Measurements from ENCODE around the gene SH3PXD2A.
"Not testable (repeated sequence)": the region's sequence is repeated elsewhere in the genome, so short reads cannot be mapped to it uniquely, and the experiment has no call there.

The SH3PXD2A gene

DNA sequence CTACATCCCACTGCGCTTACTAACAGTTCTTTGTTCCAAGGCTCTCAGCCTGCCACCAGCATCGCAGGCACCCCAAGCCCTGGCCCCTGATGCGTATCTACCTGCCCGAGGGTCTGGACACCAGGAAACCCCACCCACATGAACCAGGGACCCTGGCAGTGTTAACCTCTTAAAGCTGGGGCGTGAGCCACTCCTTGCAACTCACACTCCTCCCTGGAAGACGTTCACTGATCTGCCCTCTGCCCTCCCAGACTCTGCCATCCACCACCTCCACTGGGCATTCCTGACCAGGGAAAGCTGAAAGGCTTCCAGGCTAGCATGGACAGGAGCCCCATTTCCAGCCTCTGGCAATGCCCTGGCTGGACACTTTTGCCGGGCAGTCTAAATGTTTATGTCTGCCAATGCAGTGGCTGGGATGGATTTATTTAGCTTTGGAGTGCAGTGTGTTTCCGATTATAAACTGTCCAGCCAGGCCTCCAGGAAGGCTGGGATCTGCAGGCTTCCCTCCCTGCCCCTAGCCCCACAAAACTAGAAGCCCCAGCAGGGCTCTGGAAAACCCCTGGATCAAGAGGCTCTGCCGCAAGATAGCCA is 244.4 kb downstream of the SH3PXD2A start:
- Histone ChIP-seq H3K4me1 (no peaks in the 10 kb centered on the region), H3K36me3 (replicated peaks) (no peaks in the 10 kb centered on the region), H3K4me3 (no peak overlapping the region), H3K9me3 (no peaks in the 10 kb centered on the region), H3K27me3 (ENCODE audit: low read depth) (no peaks in the 10 kb centered on the region)
- DNase-seq (ENCODE audit: low spot score in 2 of 2) = no peak
- in situ Hi-C loops (cut with MboI; ENCODE audit: low sequenced_read_pairs) = no loop called here

DNA sequence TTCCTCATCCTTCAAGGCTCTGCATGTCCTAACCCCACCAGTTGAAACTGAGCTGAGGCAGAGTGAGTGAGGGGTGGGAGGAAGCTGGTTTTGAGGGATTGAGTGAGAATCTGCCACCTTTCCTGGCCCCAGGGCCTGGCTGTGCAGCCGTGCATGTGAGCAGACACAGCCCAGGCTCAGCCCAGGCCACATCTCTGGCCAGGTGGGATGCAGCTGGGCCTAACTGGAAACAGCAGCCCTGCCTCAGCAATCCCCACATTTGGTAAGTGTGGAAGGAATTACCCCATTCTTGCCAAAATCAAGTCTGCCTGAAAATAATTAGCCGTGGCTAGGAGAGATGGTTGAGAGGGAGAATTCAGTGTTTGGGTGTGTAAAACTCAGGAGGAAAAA is 245.3 kb downstream of the SH3PXD2A start:
- Histone ChIP-seq H3K4me1 (no peaks in the 10 kb centered on the region), H3K36me3 (replicated peaks) (no peaks in the 10 kb centered on the region), H3K4me3 (no peak overlapping the region), H3K9me3 (0 out of 2 replicates have a peak, but pooled peaks cover 4% of the 10 kb centered on the region), H3K27me3 (ENCODE audit: low read depth) (no peaks in the 10 kb centered on the region)
- no peak for DNase-seq (ENCODE audit: low spot score in 2 of 2)
- in situ Hi-C loops (cut with MboI; ENCODE audit: low sequenced_read_pairs) = no loop called here

DNA sequence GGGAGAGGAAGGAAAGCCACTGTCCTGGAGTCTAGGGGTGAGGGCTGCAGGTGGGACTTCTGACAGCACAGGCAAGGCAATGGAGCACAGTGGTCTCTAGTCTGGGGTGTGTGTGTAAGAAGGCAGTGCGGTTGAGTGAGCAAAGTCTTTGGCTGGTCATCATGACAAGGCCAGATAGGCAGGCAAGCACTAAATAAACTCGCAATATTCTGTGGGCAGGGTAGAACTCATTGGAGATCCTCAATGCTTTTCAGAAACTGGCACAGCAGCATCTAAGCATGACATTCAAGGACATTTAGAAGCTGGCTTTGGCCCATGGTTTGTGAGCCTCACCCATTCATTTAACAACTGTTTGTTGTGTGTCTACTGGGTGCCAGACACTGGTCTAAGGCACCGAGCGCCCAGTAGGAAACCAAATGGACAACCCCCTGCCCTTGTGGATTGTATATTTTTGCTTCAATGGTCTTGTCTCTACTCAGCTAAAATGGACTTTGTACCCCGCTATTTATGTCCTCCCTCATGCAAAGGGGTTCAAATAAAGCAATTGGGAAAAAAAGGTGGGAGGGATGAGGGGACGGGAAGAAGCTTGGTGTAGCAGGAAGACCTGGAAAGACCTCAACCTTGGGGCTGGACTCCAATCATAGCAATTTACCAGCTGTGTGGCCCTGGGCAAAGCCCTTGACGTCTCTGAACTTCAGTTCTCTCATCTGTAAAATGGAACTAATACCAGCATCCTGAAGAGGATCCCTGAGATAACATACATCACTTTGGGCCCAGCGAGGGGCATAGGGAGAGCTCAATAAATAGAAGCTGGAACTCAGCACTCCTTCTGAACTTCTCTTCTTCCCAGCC is 245.9 kb downstream of the SH3PXD2A start:
- in situ Hi-C loops (cut with MboI; ENCODE audit: low sequenced_read_pairs) = loop anchor here (10.0 kb wide), 1 partner anchor 75 kb away; no protein-coding TSS in a partner anchor

DNA sequence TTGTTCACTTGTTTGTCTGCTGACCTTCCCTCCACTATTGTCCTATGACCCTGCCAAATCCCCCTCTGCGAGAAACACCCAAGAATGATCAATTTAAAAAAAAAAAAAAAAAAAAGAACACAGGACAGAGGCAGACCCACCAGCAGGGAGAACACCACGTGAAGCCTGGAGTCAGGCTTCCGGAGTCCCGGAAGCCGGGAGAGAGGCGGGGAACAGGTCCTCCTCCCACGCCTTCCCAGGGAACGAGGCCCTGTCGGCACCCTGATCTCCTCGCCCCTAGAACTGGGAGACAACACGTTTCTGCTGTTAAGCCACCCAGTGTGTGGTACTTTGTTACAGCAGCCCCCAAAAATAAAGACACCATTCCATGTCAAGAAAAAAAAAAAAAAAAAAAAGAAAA is 247.3 kb downstream of the SH3PXD2A start:
- H3K4me1 ChIP-seq; H3K36me3 ChIP-seq (replicated peaks); H3K9me3 ChIP-seq; H3K27me3 ChIP-seq (ENCODE audit: low read depth); H3K4me3 ChIP-seq; DNase-seq (ENCODE audit: low spot score in 2 of 2): not testable (repeated sequence)
- in situ Hi-C loops (cut with MboI; ENCODE audit: low sequenced_read_pairs) = loop anchor here (10.0 kb wide), 1 partner anchor 77 kb away; no protein-coding TSS in a partner anchor

More for the DNA sequence above, 245.9 kb downstream of the SH3PXD2A start:
- DNase-seq (ENCODE audit: low spot score in 2 of 2) = no peak
- H3K27me3 ChIP-seq (ENCODE audit: low read depth) = no peaks in the 10 kb centered on the region
- H3K36me3 ChIP-seq (replicated peaks) = no peaks in the 10 kb centered on the region
- H3K4me1 ChIP-seq = no peaks in the 10 kb centered on the region
- H3K4me3 ChIP-seq = no peak overlapping the region
- H3K9me3 ChIP-seq = 0 out of 2 replicates have a peak, but pooled peaks cover 4% of the 10 kb centered on the region

DNA sequence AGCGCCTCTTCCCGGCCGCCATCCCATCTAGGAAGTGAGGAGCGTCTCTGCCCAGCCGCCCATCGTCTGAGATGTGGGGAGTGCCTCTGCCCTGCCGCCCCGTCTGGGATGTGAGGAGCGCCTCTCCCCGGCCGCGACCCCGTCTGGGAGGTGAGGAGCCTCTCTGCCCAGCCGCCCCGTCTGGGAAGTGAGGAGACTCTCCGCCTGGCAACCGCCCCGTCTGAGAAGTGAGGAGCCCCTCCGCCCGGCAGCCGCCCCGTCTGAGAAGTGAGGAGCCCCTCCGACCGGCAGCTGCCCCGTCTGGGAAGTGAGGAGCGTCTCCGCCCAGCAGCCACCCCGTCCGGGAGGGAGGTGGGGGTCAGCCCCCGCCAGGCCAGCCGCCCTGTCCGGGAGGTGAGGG is 248.3 kb downstream of the SH3PXD2A start:
- in situ Hi-C loops (cut with MboI; ENCODE audit: low sequenced_read_pairs) = loop anchor here (10.0 kb wide), 1 partner anchor 78 kb away; no protein-coding TSS in a partner anchor
- not testable (repeated sequence) for H3K4me1 ChIP-seq; H3K9me3 ChIP-seq; H3K4me3 ChIP-seq; DNase-seq (ENCODE audit: low spot score in 2 of 2); H3K36me3 ChIP-seq (replicated peaks); H3K27me3 ChIP-seq (ENCODE audit: low read depth)

DNA sequence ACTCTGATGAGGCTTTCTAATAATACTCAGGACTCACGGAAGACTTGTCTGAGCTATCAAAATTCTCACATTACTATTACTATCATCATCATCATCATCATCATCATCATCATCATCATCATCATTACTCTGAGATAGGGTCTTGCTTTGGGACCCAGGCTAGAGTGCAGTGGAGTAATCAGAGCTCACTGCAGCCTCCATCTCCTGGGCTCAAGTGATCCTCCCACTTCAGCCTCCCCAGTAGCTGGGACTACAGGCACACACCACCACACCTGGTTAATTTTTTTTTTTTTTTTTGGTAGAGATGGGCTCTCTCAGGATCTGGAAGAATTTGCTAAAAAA is 249.3 kb downstream of the SH3PXD2A start:
- H3K36me3 ChIP-seq (replicated peaks); H3K4me1 ChIP-seq; H3K27me3 ChIP-seq (ENCODE audit: low read depth); H3K4me3 ChIP-seq; DNase-seq (ENCODE audit: low spot score in 2 of 2); H3K9me3 ChIP-seq: not testable (repeated sequence)
- in situ Hi-C loops (cut with MboI; ENCODE audit: low sequenced_read_pairs) = loop anchor here (10.0 kb wide), 1 partner anchor 79 kb away; no protein-coding TSS in a partner anchor

DNA sequence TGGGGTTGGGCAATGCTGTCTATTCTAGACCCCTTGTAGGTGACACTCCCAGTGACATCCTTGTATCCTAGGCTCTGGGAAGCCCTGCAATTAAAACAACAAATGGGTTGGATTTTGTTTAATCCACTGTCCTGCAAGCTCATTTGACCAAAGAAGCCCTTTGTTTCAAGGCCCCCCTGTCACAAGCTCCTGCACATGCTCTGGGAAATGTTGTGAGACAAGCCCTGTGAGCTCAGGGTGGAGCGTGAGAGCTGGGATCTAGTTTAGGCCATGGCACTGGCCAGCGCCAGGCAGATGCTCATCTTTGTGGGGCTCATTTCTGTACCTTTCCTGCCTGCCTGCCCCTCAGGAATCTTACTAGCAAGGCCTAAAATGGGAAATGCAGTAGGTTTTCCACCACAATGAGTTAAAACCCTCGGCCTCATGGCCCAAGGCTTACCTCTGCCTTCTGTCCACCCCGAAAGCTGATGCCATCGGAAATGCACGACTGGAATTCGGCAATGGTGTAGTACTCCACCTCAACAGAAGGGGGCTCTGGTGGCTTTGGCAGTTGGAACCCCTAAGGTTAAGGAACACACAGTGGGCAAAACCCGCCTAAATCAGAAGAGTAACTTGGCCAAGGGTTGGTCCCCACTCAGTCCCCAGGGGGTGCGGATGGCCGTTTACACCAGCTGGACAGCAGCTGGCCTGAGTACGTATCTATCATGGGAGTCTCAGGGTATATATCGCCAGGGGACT is 249.8 kb downstream of the SH3PXD2A start:
- H3K4me1 ChIP-seq = no peaks in the 10 kb centered on the region
- no peaks in the 10 kb centered on the region for H3K27me3 ChIP-seq (ENCODE audit: low read depth)
- no peak overlapping the region for H3K4me3 ChIP-seq
- H3K9me3 ChIP-seq = 0 out of 2 replicates have a peak, but pooled peaks cover 4% of the 10 kb centered on the region
- H3K36me3 ChIP-seq (replicated peaks) = no peaks in the 10 kb centered on the region
- peak in 1 of 2 experiments; percentile 50 for DNase-seq (ENCODE audit: low spot score in 2 of 2)
- in situ Hi-C loops (cut with MboI; ENCODE audit: low sequenced_read_pairs) = loop anchor here (10.0 kb wide), 1 partner anchor 79 kb away; no protein-coding TSS in a partner anchor

DNA sequence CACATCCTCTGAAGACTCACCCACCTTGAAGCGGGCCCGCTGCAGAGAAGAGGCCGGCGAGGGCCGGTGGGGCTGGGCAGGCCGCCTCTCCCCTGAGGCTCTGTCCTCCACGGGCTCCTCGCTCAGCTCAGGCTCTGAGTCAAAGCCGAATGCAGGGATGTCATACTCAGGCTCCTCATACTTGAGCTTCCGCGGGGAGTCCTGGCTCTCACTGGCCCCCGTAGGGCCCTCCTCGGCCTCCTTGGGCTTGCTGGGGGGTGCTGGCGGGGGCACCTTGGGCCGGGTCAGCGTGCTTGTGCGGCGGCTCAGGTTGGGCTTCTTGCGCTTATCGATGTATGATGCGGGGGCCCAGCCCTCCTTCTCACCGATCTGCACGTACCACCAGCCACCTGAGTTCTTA is 252.0 kb downstream of the SH3PXD2A start:
- in situ Hi-C loops (cut with MboI; ENCODE audit: low sequenced_read_pairs) = loop anchor here (10.0 kb wide), 1 partner anchor 81 kb away; no protein-coding TSS in a partner anchor
- no peaks in the 10 kb centered on the region; the same call in none of the 2 replicates for H3K4me1 ChIP-seq
- no peak for DNase-seq (ENCODE audit: low spot score in 2 of 2)
- no peaks in the 10 kb centered on the region for H3K36me3 ChIP-seq (replicated peaks)
- H3K9me3 ChIP-seq = 0 out of 2 replicates have a peak, but pooled peaks cover 4% of the 10 kb centered on the region
- H3K27me3 ChIP-seq (ENCODE audit: low read depth) = no peaks in the 10 kb centered on the region
- no peak overlapping the region for H3K4me3 ChIP-seq

DNA sequence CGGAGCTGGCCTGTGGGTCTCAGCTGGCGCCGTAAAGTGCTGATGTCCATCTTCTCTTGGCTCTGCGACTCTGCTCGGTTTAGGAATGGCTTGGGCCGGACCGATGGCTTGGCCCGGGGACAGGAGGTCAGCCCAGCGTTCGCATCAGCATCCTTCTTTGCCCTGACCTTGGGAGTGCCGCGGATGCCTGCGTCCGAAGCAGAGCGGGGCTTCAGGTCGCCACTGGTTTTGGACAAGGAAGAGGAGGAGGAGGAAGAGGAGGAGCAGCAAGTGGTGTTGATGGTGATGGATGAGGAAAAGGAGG is 252.6 kb downstream of the SH3PXD2A start:
- Histone ChIP-seq H3K27me3 (ENCODE audit: low read depth) (no peaks in the 10 kb centered on the region), H3K4me1 (no peaks in the 10 kb centered on the region; the same call in none of the 2 replicates), H3K9me3 (0 out of 2 replicates have a peak, but pooled peaks cover 4% of the 10 kb centered on the region), H3K36me3 (replicated peaks) (no peaks in the 10 kb centered on the region), H3K4me3 (no peak overlapping the region)
- DNase-seq (ENCODE audit: low spot score in 2 of 2) = no peak
- in situ Hi-C loops (cut with MboI; ENCODE audit: low sequenced_read_pairs) = loop anchor here (10.0 kb wide), 1 partner anchor 82 kb away; no protein-coding TSS in a partner anchor

DNA sequence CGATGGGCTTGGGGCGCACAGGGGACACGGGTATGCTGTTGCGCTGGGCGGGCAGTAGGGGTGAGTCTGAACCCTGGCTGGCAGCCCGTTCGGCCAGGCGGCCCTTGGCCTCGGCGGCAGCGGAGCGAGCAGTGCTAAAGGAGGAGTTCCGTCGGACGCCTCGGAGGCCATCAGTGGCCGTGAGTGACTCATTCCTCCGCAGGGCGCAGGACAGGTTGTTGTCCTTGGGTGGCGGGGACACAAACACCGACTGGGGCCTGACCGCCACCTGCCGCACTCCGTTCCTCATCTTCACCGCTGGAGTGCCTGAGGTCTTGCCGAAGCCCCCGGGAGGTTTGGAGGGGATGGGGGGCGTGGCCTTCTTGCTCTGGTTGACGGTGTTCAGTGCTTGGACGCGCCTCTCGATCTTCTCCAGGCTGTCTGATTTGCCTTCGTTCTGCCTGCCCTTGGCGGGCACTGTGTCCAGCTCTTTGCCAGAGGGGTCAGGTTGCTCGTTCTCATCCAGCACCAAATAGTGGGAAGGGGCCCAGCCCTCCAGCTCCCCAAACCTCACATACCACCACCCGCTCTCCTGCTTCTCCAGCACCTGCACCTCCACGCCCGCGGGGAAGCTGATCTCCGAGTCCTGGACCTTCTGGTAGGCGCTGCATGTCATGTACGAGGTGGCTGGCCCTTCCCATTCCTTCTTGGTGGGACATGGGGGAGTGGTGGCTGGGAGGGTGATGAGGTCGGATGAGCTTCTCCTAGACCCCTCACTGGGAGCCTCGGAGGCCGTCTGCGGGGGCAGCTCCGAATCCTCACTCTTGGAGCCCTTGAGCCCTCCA is 253.1 kb downstream of the SH3PXD2A start:
- in situ Hi-C loops (cut with MboI; ENCODE audit: low sequenced_read_pairs) = loop anchor here (10.0 kb wide), 1 partner anchor 83 kb away; no protein-coding TSS in a partner anchor

DNA sequence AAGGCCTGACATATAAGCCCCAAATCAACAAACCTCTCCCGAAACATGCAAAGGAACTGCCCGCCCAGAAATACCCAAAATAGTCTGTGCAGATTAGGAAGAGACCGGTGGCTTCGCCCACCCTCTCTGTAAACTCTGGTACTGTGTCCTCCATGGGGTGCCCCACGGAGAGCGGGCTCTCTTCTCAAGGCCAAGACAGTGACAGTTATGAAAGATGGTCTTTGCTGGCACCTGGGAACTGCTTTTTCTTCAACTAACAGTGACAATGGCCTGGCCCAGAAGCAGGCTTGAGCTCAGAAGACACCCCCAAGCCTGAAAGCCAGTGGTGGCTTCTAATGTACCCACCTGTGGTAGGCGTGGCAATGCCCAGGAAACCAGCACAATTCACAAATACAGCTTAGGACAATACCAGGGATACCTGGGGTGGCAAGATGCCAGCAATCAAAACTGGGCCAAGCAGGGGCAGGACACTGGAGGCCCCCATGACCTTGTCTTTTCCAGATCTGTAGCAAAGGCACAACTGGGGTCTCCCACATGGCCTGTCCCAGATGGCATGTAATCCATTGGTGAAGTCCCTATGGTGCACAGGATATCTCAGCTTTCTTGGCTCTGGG is 254.3 kb downstream of the SH3PXD2A start:
- Histone ChIP-seq H3K4me1 (no peaks in the 10 kb centered on the region; the same call in none of the 2 replicates), H3K9me3 (0 out of 2 replicates have a peak, but pooled peaks cover 4% of the 10 kb centered on the region), H3K4me3 (no peak overlapping the region), H3K27me3 (ENCODE audit: low read depth) (no peaks in the 10 kb centered on the region), H3K36me3 (replicated peaks) (no peaks in the 10 kb centered on the region)
- DNase-seq (ENCODE audit: low spot score in 2 of 2) = no peak
- in situ Hi-C loops (cut with MboI; ENCODE audit: low sequenced_read_pairs) = loop anchor here (10.0 kb wide), 1 partner anchor 84 kb away; no protein-coding TSS in a partner anchor

More for the DNA sequence above, 253.1 kb downstream of the SH3PXD2A start:
- H3K4me3 ChIP-seq = no peak overlapping the region
- H3K9me3 ChIP-seq = 0 out of 2 replicates have a peak, but pooled peaks cover 4% of the 10 kb centered on the region
- H3K4me1 ChIP-seq = no peaks in the 10 kb centered on the region; the same call in none of the 2 replicates
- H3K27me3 ChIP-seq (ENCODE audit: low read depth) = no peaks in the 10 kb centered on the region
- DNase-seq (ENCODE audit: low spot score in 2 of 2) = no peak
- H3K36me3 ChIP-seq (replicated peaks) = no peaks in the 10 kb centered on the region

DNA sequence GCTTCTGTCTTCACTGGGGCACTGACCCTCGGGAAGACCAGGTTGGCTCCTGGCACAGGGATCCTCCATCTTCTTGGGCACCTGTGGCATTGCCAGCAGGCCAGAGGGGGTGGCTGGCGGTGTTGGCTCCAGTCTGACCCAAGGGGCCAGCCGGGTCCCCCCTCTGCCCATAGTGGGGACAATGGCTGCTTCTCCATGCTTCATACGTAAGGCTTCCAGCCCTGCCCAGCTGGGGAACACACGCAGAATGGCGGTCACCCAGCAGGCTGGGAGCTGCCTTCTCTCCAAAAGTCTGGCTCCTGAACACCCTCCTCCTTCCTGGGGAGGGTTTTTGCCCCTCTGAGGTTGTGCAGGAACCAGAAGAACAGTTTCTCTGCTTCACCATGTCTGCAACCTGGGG is 255.1 kb downstream of the SH3PXD2A start:
- H3K36me3 ChIP-seq (replicated peaks) = no peaks in the 10 kb centered on the region
- no peak for DNase-seq (ENCODE audit: low spot score in 2 of 2)
- H3K27me3 ChIP-seq (ENCODE audit: low read depth) = no peaks in the 10 kb centered on the region
- H3K4me3 ChIP-seq = no peak overlapping the region
- in situ Hi-C loops (cut with MboI; ENCODE audit: low sequenced_read_pairs) = loop anchor here (10.0 kb wide), 1 partner anchor 84 kb away; no protein-coding TSS in a partner anchor
- H3K9me3 ChIP-seq = no peaks in the 10 kb centered on the region
- no peaks in the 10 kb centered on the region; the same call in none of the 2 replicates for H3K4me1 ChIP-seq

Data from HAP-1 (cell line).